HPDE6-E6E7 (cell line): ENCODE data around the gene CHURC1.
A peak's percentile ranks its signal among the peaks of the same experiment; 100 is the strongest.

Source experiments
- DNase-seq: peaks from one replicate; pipeline ENCODE4 v3.0.0; 2011; ENCODE audit warnings: missing footprints; ENCODE audit errors: extremely low spot score

CHURC1 gene

GRCh38 chr14:64956697-64957406 is 42.6 kb downstream of the CHURC1 start:
- DNase-seq = no peak

GRCh38 chr14:64958201-64958600 is 43.9 kb downstream of the CHURC1 start:
- no peak for DNase-seq

- DNase-seq = no peak
Measured at GRCh38 chr14:64958743-64959142, 44.5 kb downstream of the CHURC1 start.

- DNase-seq = no peak
Measured at GRCh38 chr14:64960762-64961276, 46.6 kb downstream of the CHURC1 start.

- DNase-seq = no peak
Measured at GRCh38 chr14:64963611-64964010, 49.4 kb downstream of the CHURC1 start.

GRCh38 chr14:64965356-64966000 is 51.2 kb downstream of the CHURC1 start:
- DNase-seq = no peak

- DNase-seq = peak; percentile 56
Measured at GRCh38 chr14:64966976-64967375, 52.7 kb downstream of the CHURC1 start.

- DNase-seq = no peak
Measured at GRCh38 chr14:64968167-64968566, 53.9 kb downstream of the CHURC1 start.

GRCh38 chr14:64968651-64969050 is 54.4 kb downstream of the CHURC1 start:
- DNase-seq = no peak

- no peak for DNase-seq
Measured at GRCh38 chr14:64970041-64970440, 55.8 kb downstream of the CHURC1 start.

- DNase-seq = no peak
Measured at GRCh38 chr14:64970776-64971477, 56.7 kb downstream of the CHURC1 start.

- DNase-seq = no peak
Measured at GRCh38 chr14:64971491-64971942, 57.3 kb downstream of the CHURC1 start.

- no peak for DNase-seq
Measured at GRCh38 chr14:64971943-64972791, 57.9 kb downstream of the CHURC1 start, which contains the start of gene RAB15. RAB15 (minus strand) TSS chr14:64972336; CDS start chr14:64972076, 260 bp downstream.

GRCh38 chr14:64973026-64973442 is 58.8 kb downstream of the CHURC1 start:
- no peak for DNase-seq

GRCh38 chr14:64973826-64974225 is 59.6 kb downstream of the CHURC1 start:
- no peak for DNase-seq

GRCh38 chr14:64974563-64974962 is 60.3 kb downstream of the CHURC1 start:
- DNase-seq = no peak

- no peak for DNase-seq
Measured at GRCh38 chr14:64979336-64980074, 65.2 kb downstream of the CHURC1 start.

GRCh38 chr14:64983439-64984310 is 69.4 kb downstream of the CHURC1 start:
- DNase-seq = no peak
